ENCODE measurements around the gene FER1L5. TPM values are rescaled to one million over a fixed set of nuclear protein-coding genes. Genes with fewer than 3 reads are reported as not detected.

Gene FER1L5
- total and polyA plus RNA-seq, 2 donors (not counting 3 experiments of a cell fraction or from before 2014, with no cell fraction given) = not detected

GRCh38 chr2:96694279-96694678 is 51.7 kb downstream of the FER1L5 start:
- ChIA-PET CTCF (no interaction called here), POLR2A (no interaction called here)
- Histone ChIP-seq H4K20me1 (replicated peaks; ENCODE audit: control insufficient read depth, extremely low read depth, insufficient read depth, low read length) (no peaks in the 10 kb centered on the region), H3K36me3 (ENCODE audit: control insufficient read depth in 2 of 2, extremely low read depth in 1 of 2, insufficient read depth in 2 of 2, low read length in 2 of 2) (no peaks in the 10 kb centered on the region), H3K79me2 (ENCODE audit: control insufficient read depth, insufficient read depth, low read length) (no peaks in the 10 kb centered on the region), H3K9ac (replicated peaks; ENCODE audit: extremely low read depth, insufficient read depth, low read length) (no peak overlapping the region), H3K4me3 (replicated peaks in 1 of 3; ENCODE audit: insufficient read depth in 1 of 3, low read depth in 1 of 3, low read length in 3 of 3) (no peak overlapping the region), H3K27ac (ENCODE audit: insufficient read depth, low read depth, low read length) (no peak overlapping the region), H3K27me3 (ENCODE audit: control insufficient read depth in 2 of 2, insufficient read depth in 2 of 2, low read length in 2 of 2) (no peaks in the 10 kb centered on the region), H3K9me3 (replicated peaks; ENCODE audit: control insufficient read depth, insufficient read depth, low read length) (no peaks in the 10 kb centered on the region), H3K4me2 (ENCODE audit: insufficient read depth, low read length) (no peak overlapping the region), H2AFZ (ENCODE audit: low read depth, low read length) (no peak overlapping the region), H3K9me1 (replicated peaks; ENCODE audit: control insufficient read depth, extremely low read depth, insufficient read depth, low read length) (no peaks in the 10 kb centered on the region), H3K4me1 (ENCODE audit: control insufficient read depth, extremely low read depth, insufficient read depth, low read length) (no peaks in the 10 kb centered on the region)
- no peak for TF ChIP-seq EZH2 (IDR thresholded peaks at IDR 0.05; ENCODE audit: borderline replicate concordance, low read depth, low read length, severe bottlenecking)
- no peak for TF ChIP-seq MAX (IDR thresholded peaks at IDR 0.05; ENCODE audit: insufficient read depth, insufficient read length)
- TF ChIP-seq MYC (IDR thresholded peaks at IDR 0.05; ENCODE audit: low read depth, low read length) = no peak
- TF ChIP-seq POLR2AphosphoS5 (IDR thresholded peaks at IDR 0.05; ENCODE audit: insufficient read depth, low read depth, low read length) = no peak
- no peak for TF ChIP-seq CTCF (IDR thresholded peaks at IDR 0.05; ENCODE audit: extremely low read depth in 1 of 2, insufficient read depth in 1 of 2, low read depth in 1 of 2, low read length in 2 of 2)
- no peak for TF ChIP-seq POLR2A (IDR thresholded peaks at IDR 0.05; ENCODE audit: low read depth, low read length)
- no peak for TF ChIP-seq FOS (IDR thresholded peaks at IDR 0.05; ENCODE audit: borderline replicate concordance, insufficient read depth, low read length)
- no peak for TF ChIP-seq JUN (IDR thresholded peaks at IDR 0.05; ENCODE audit: borderline replicate concordance, insufficient read depth, insufficient read length, low read depth)
- no peak for TF ChIP-seq GATA2 (IDR thresholded peaks at IDR 0.05; ENCODE audit: insufficient read depth, insufficient read length, low read depth, low read length)
- no TSS peak for BruUV-seq (replicated peaks)
- FAIRE-seq = no peak
- no peak for DNase-seq (ENCODE audit: low read depth, low spot score)
- intact Hi-C loops (cut with micrococcal nuclease) (no loop called here), dilution Hi-C loops (cut with MboI; ENCODE audit: extremely low pct_ligation_motif_present, low sequenced_read_pairs) (no loop called here)

Measured in endothelial cell of umbilical vein (primary cell).